BE2C (cell line): ENCODE measurements around the gene HBA2. TPM values are rescaled to one million over a fixed set of nuclear protein-coding genes. Genes with fewer than 3 reads are reported as not detected.
"Not testable (repeated sequence)": the region's sequence is repeated elsewhere in the genome, so short reads cannot be mapped to it uniquely, and the experiment has no call there.

ENCODE experiments used
- DNase-seq: peaks from one replicate; pipeline ENCODE4 v3.0.0-alpha.2; 2020
- H3K27me3 ChIP-seq: fragments of 250-450 bp; sonication (Bioruptor Pico); 2 replicates; pipeline ENCODE4 v1.5.1; 2020; ENCODE audit warnings: mild to moderate bottlenecking
- H3K36me3 ChIP-seq: fragments of 250-450 bp; sonication (Bioruptor Pico); 2 replicates; pipeline ENCODE4 v1.5.1; 2020; ENCODE audit warnings: mild to moderate bottlenecking
- H3K4me1 ChIP-seq: fragments of 250-450 bp; sonication (Bioruptor Pico); 2 replicates; pipeline ENCODE4 v1.5.1; 2020
- H3K4me3 ChIP-seq: 2 replicates; pipeline ENCODE4 v1.5.1; 2011; ENCODE audit warnings: low read depth, low read length
- H3K9me3 ChIP-seq: fragments of 250-450 bp; sonication (Bioruptor Pico); 2 replicates; pipeline ENCODE4 v1.5.1; 2020
- polyA plus RNA-seq: library from polyadenylated mRNA; unstranded; fragments of >200 nt; gene quantifications from one replicate; pipeline ENCODE4 v1.2.1, GENCODE V29; 2012; ENCODE audit warnings: low read depth, missing spikeins; ENCODE audit not compliant: insufficient read length, insufficient read depth
- TF ChIP-seq, protein P1 (sequence below): IDR thresholded peaks from 2 replicates; pipeline ENCODE4 v1.5.1; 2012; ENCODE audit warnings: mild to moderate bottlenecking, low read depth, low read length

HBA2 gene
- polyA plus RNA-seq = not detected

DNA sequence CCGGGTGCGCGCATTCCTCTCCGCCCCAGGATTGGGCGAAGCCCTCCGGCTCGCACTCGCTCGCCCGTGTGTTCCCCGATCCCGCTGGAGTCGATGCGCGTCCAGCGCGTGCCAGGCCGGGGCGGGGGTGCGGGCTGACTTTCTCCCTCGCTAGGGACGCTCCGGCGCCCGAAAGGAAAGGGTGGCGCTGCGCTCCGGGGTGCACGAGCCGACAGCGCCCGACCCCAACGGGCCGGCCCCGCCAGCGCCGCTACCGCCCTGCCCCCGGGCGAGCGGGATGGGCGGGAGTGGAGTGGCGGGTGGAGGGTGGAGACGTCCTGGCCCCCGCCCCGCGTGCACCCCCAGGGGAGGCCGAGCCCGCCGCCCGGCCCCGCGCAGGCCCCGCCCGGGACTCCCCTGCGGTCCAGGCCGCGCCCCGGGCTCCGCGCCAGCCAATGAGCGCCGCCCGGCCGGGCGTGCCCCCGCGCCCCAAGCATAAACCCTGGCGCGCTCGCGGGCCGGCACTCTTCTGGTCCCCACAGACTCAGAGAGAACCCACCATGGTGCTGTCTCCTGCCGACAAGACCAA lies at the start of gene HBA2:
Gene HBA2, plus strand, starts transcription at position 503 of the 568 bp plus-strand sequence. Its CDS starts 37 bp downstream, at position 540.
- not testable (repeated sequence) for DNase-seq, H3K9me3 ChIP-seq, H3K4me3 ChIP-seq, H3K36me3 ChIP-seq, H3K4me1 ChIP-seq
- peaks cover 51% of the 10 kb centered on the region for H3K27me3 ChIP-seq

DNA sequence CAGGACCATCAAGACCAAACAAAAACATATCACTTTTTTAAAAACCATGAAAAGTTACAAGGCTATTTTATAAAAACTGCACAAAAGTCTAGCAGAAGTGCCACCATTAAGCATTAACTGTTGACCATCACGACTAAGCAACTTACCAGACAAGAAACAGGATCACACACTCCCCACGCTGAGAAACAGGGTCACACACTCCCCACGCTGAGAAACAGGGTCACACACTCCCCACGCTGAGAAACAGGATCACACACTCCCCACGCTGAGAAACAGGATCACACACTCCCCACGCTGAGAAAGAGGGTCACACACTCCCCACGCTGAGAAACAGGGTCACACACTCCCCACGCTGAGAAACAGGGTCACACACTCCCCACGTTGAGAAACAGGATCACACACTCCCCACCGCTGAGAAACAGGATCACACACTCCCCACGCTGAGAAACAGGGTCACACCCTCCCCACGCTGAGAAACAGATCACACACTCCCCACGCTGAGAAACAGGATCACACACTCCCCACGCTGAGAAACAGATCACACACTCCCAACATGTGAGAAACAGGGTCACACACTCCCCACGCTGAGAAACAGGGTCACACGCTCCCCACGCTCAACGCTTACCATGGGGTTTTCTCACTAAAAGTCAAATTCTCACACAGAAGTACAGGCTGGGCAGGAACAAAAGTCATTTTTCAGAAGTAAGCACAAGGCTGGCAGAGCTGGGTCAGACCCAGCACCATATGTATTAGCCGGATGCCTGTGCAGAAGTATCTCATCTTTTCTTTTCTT lies 48.9 kb upstream of the HBA2 start:
- not testable (repeated sequence) for H3K4me3 ChIP-seq, H3K4me1 ChIP-seq, DNase-seq, H3K27me3 ChIP-seq, H3K9me3 ChIP-seq, H3K36me3 ChIP-seq

DNA sequence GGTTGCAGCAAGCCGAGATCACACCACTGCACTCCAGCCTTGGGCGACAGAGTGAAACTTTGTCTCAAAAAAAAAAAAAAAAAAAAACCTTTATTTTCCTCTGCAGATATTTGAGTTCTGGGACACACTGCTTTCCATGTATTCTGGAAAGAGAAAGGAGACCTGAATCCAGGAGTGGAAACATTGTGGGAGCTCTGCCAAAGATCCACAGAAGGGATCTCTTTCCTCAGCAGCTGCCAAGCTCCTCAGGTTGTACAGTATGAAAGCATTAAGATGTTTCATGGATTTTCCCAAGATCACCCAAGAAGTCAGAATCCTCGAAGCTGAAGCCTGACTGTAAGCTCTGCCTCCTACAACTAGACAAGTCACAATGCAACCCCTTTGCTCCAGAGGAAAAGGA lies 47.7 kb upstream of the HBA2 start:
- Histone ChIP-seq H3K4me3 (no peak overlapping the region), H3K36me3 (peaks cover 2% of the 10 kb centered on the region; the same call in 1 of the 2 replicates), H3K4me1 (no peaks in the 10 kb centered on the region), H3K27me3 (no peaks in the 10 kb centered on the region), H3K9me3 (no peaks in the 10 kb centered on the region)
- TF ChIP-seq, protein P1, sequence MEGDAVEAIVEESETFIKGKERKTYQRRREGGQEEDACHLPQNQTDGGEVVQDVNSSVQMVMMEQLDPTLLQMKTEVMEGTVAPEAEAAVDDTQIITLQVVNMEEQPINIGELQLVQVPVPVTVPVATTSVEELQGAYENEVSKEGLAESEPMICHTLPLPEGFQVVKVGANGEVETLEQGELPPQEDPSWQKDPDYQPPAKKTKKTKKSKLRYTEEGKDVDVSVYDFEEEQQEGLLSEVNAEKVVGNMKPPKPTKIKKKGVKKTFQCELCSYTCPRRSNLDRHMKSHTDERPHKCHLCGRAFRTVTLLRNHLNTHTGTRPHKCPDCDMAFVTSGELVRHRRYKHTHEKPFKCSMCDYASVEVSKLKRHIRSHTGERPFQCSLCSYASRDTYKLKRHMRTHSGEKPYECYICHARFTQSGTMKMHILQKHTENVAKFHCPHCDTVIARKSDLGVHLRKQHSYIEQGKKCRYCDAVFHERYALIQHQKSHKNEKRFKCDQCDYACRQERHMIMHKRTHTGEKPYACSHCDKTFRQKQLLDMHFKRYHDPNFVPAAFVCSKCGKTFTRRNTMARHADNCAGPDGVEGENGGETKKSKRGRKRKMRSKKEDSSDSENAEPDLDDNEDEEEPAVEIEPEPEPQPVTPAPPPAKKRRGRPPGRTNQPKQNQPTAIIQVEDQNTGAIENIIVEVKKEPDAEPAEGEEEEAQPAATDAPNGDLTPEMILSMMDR = no peak
- DNase-seq = no peak

DNA sequence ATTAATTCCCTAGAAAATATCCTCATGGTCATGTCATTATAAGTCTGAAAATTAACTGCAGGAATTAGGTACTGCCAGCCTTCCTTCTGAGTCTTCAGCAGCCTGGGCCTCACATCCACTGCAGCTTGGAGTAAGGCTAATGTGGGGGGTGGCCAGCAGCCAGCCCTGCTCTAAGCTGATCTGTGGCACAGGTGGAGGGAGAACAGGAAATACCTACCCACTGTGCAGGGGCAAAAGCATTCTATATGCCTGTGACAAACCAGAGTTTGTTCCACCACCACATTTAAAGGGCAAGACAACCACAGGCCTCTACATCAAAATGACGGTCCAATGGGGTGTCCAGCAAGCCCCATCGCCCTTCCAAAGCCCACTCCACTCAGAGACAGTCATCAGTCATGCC lies 43.6 kb upstream of the HBA2 start:
- TF ChIP-seq, protein P1 = no peak
- H3K9me3 ChIP-seq = no peaks in the 10 kb centered on the region
- no peaks in the 10 kb centered on the region for H3K36me3 ChIP-seq
- DNase-seq = no peak
- H3K4me3 ChIP-seq = no peak overlapping the region
- H3K27me3 ChIP-seq = no peaks in the 10 kb centered on the region
- no peaks in the 10 kb centered on the region for H3K4me1 ChIP-seq

DNA sequence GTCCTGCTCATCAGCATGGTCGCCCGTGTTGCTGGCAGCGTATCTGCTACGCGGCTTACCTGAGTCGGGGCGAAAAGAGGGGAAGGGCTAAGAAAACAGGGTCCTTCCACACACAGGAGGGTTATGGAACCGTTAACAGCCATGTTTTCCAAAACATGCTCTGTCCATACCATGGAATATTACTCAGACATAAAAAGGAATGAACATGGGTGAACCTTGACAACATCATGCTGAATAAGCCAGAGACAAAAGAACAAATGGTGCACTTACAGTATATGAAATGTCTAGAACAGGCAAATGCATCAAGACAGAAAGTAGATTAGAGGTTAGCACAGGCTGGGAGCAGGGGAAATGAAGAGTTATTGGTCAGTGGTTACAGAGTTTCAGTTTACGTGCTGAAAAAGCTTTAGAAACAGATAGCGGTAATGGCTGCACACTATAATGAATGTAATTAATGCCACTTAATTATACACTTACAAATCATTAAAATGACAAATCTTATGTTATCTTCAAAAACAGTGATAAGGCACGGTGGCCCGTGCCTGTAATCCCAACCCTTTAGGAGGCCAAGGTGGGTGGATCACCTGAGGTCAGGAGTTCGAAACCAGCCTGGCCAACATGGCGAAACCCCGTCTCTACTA lies 42.0 kb upstream of the HBA2 start:
- TF ChIP-seq, protein P1 = no peak
- Histone ChIP-seq H3K36me3 (no peaks in the 10 kb centered on the region), H3K9me3 (no peaks in the 10 kb centered on the region), H3K4me3 (no peak overlapping the region), H3K4me1 (no peaks in the 10 kb centered on the region), H3K27me3 (no peaks in the 10 kb centered on the region)
- no peak for DNase-seq

DNA sequence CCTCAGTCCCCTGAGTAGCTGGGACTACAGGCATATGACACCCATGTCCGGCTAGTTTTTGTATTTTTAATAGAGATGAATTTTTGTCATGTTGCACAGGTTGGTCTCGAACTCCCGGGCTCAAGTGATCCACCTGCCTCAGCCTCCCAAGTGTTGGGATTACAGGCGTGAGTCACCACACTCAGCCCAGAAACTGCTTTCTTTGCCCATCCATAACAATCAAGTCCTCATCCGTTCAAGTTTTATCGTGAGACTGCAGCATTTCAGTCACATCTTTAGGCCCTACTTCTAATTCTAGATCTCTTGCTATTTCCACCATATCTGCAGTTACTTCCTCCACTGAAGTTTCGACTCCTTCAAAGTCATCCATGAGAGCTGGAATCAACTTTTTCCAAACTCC lies 40.6 kb upstream of the HBA2 start:
- H3K4me3 ChIP-seq = no peak overlapping the region
- no peaks in the 10 kb centered on the region for H3K36me3 ChIP-seq
- DNase-seq = no peak
- TF ChIP-seq, protein P1 = no peak
- no peaks in the 10 kb centered on the region for H3K27me3 ChIP-seq
- no peaks in the 10 kb centered on the region for H3K4me1 ChIP-seq
- no peaks in the 10 kb centered on the region for H3K9me3 ChIP-seq

DNA sequence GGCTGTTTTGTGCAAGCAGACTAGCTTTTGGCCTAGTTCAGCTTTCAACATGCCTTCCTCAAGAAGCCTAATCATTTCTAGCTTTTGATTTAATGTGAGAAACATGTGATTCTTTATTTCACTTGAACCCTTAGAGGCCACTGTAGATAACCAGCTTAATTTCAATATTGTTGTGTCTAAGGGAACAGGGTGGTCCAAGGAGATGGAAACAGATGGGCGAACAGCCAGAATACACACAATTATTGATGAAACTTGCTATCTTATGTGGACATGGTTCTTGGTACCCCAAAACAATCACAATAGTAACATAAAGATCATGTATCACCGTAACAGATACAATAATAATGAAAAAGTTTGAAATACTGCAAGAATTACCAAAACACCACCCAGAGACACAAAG lies 39.0 kb upstream of the HBA2 start:
- H3K9me3 ChIP-seq = no peaks in the 10 kb centered on the region
- no peaks in the 10 kb centered on the region for H3K36me3 ChIP-seq
- TF ChIP-seq, protein P1 = no peak
- H3K4me3 ChIP-seq = no peak overlapping the region
- no peak for DNase-seq
- no peaks in the 10 kb centered on the region for H3K27me3 ChIP-seq
- no peaks in the 10 kb centered on the region for H3K4me1 ChIP-seq
